Measurements from ENCODE around the gene NXNL1.

DNA sequence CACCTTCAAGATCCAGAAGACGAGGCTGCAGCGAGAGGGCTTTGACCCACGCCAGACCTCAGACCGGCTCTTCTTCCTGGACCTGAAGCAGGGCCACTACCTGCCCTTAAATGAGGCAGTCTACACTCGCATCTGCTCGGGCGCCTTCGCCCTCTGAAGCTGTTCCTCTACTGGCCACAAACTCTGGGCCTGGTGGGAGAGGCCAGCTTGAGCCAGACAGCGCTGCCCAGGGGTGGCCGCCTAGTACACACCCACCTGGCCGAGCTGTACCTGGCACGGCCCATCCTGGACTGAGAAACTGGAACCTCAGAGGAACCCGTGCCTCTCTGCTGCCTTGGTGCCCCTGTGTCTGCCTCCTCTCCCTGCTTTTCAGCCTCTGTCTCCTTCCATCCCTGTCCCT lies 43.7 kb upstream of the NXNL1 start:
- TF ChIP-seq, protein P1, sequence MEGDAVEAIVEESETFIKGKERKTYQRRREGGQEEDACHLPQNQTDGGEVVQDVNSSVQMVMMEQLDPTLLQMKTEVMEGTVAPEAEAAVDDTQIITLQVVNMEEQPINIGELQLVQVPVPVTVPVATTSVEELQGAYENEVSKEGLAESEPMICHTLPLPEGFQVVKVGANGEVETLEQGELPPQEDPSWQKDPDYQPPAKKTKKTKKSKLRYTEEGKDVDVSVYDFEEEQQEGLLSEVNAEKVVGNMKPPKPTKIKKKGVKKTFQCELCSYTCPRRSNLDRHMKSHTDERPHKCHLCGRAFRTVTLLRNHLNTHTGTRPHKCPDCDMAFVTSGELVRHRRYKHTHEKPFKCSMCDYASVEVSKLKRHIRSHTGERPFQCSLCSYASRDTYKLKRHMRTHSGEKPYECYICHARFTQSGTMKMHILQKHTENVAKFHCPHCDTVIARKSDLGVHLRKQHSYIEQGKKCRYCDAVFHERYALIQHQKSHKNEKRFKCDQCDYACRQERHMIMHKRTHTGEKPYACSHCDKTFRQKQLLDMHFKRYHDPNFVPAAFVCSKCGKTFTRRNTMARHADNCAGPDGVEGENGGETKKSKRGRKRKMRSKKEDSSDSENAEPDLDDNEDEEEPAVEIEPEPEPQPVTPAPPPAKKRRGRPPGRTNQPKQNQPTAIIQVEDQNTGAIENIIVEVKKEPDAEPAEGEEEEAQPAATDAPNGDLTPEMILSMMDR (IDR thresholded peaks at IDR 0.05 in 8 of 11, conservative IDR thresholded peaks at IDR 0.05 in 3 of 11): no peak
- peak in 2 of 3 donors; percentile 7 to 36 for TF ChIP-seq POLR2AphosphoS5 (IDR thresholded peaks at IDR 0.05)

All from spleen (tissue), 7 donors.